CD4-positive, alpha-beta memory T cell (primary cell): ENCODE results near the gene TAS1R2. TPM values are rescaled to one million over a fixed set of nuclear protein-coding genes. Genes with fewer than 3 reads are reported as not detected.

Source experiments
- CTCF ChIA-PET: fragments of 350-600 bp; sonication (Branson Sonifier 250); formaldehyde crosslinking; loops from one replicate; lab custom pipeline; 2021; ENCODE audit warnings: inconsistent platforms; ENCODE audit not compliant: partially characterized antibody; lab: Charles Lee
- POLR2A ChIA-PET: fragments of 350-600 bp; sonication (Branson Sonifier 250); formaldehyde crosslinking; loops from one replicate; lab custom pipeline; 2021; ENCODE audit not compliant: partially characterized antibody; lab: Charles Lee
- DNase-seq, 5 donors: peaks; one replicate each; pipeline versions ENCODE4 v3.0.0 to v3.0.0-alpha.2; 2020 to 2022; ENCODE audit warnings: mixed read lengths in 1 of 5
- H3K27ac ChIP-seq: one replicate; pipeline ENCODE4 v1.7.0; 2013; ENCODE audit warnings: low read depth, low read length
- H3K27me3 ChIP-seq: 2 replicates; pipeline ENCODE4 v1.7.0; 2013; ENCODE audit warnings: mild to moderate bottlenecking, low read length, moderate library complexity; ENCODE audit not compliant: insufficient read depth
- H3K36me3 ChIP-seq: 2 replicates; pipeline ENCODE4 v1.7.0; 2013; ENCODE audit warnings: mild to moderate bottlenecking, low read length, moderate library complexity; ENCODE audit not compliant: insufficient read depth
- H3K4me1 ChIP-seq: 2 replicates; pipeline ENCODE4 v1.7.0; 2013; ENCODE audit warnings: mild to moderate bottlenecking, low read length, moderate library complexity; ENCODE audit not compliant: insufficient read depth
- H3K4me3 ChIP-seq, 2 donors: one replicate each; pipeline ENCODE4 v1.7.0; 2013; ENCODE audit warnings: low read length in 2 of 2, mild to moderate bottlenecking in 1 of 2
- H3K9me3 ChIP-seq, 2 donors: one replicate each; pipeline ENCODE4 v1.7.0; 2013; ENCODE audit warnings: low read length in 2 of 2, control low read depth in 1 of 2; ENCODE audit not compliant: control insufficient read depth in 1 of 2
- H3K27ac Mint-ChIP-seq, 7 donors: one replicate each; pipeline ENCODE4 v1.8.0; 2020 to 2021; ENCODE audit warnings: mixed read lengths in 7 of 7, mild to moderate bottlenecking in 6 of 7, inconsistent platforms in 3 of 7, moderate library complexity in 3 of 7
- H3K27me3 Mint-ChIP-seq, 2 donors: one replicate each; pipeline ENCODE4 v1.8.0; 2020 to 2021; ENCODE audit warnings: mixed read lengths in 2 of 2
- H3K36me3 Mint-ChIP-seq, 2 donors: one replicate each; pipeline ENCODE4 v1.8.0; 2020 to 2021; ENCODE audit warnings: mixed read lengths in 2 of 2, inconsistent platforms in 1 of 2, mild to moderate bottlenecking in 1 of 2
- H3K4me1 Mint-ChIP-seq, 4 donors: one replicate each; pipeline ENCODE4 v1.8.0; 2020 to 2021; ENCODE audit warnings: mixed read lengths in 4 of 4, mild to moderate bottlenecking in 1 of 4
- H3K4me3 Mint-ChIP-seq, 8 donors: one replicate each; pipeline ENCODE4 v1.8.0; 2020 to 2021; ENCODE audit warnings: mixed read lengths in 8 of 8, mild to moderate bottlenecking in 7 of 8, moderate library complexity in 6 of 8, inconsistent platforms in 3 of 8
- H3K9me3 Mint-ChIP-seq, 8 donors: one replicate each; pipeline ENCODE4 v1.8.0; 2020 to 2021; ENCODE audit warnings: mixed read lengths in 8 of 8, mild to moderate bottlenecking in 5 of 8, inconsistent platforms in 3 of 8, moderate library complexity in 1 of 8
- intact Hi-C: fragments of 100-400 bp; cut with micrococcal nuclease; formaldehyde crosslinking; loops from one replicate; pipeline ENCODE4 v1.15.1; 2023
- polyA plus RNA-seq, 2 donors: library from polyadenylated mRNA; unstranded; fragments of 300-500 nt; fragmentation: Illumina TruSeq; gene quantifications; one replicate each; pipeline ENCODE4 v1.2.3, GENCODE V29; 2021
- total RNA-seq, 2 experiments: library from RNA; stranded (reverse); gene quantifications; one replicate each; pipeline ENCODE4 v1.2.3, GENCODE V29; 2021

Gene TAS1R2
- total and polyA plus RNA-seq, 4 experiments from 2014 or later: not detected

DNA sequence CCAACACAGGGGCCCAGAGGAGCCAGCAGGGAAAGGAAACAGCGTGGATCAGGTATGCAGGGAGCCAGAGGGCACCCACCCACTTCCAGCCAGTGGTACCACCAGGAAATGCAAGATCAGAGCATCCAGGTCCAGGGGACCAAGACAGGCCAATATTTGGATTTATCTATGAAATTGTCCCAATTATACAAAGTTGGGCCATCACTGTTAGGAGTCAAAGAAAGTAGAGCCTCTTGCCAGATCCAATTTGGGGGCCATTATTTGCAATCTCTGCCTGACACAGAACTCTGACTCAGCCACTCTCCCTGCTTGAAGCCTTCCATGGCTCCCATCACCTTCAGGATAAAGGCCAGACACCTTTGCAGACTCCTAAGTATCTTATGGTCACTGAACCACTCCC, 21.1 kb upstream of the TAS1R2 start:
- ChIA-PET CTCF (interaction anchor here (1.1 kb wide), 1 partner anchor 216 kb away, joined by 3 read pairs; no protein-coding TSS in a partner anchor), POLR2A (no interaction called here)
- H3K36me3 ChIP-seq: no peaks in the 10 kb centered on the region
- H3K27me3 ChIP-seq: no peaks in the 10 kb centered on the region
- H3K9me3 ChIP-seq: no peaks in the 10 kb centered on the region
- no peak overlapping the region for H3K4me3 ChIP-seq
- intact Hi-C loops: no loop called here
- H3K4me1 ChIP-seq: no peaks in the 10 kb centered on the region
- no peak overlapping the region for H3K4me3 Mint-ChIP-seq
- H3K36me3 Mint-ChIP-seq: no peaks in the 10 kb centered on the region
- peak overlapping the region in 2 of 7 donors; percentile 42 for H3K27ac Mint-ChIP-seq
- H3K27ac ChIP-seq: no peak overlapping the region
- no peaks in the 10 kb centered on the region for H3K9me3 Mint-ChIP-seq
- H3K27me3 Mint-ChIP-seq: no peaks in the 10 kb centered on the region
- H3K4me1 Mint-ChIP-seq: peaks cover 0 to 5% (median 0%) of the 10 kb centered on the region in 4 donors
- no peak for DNase-seq

DNA sequence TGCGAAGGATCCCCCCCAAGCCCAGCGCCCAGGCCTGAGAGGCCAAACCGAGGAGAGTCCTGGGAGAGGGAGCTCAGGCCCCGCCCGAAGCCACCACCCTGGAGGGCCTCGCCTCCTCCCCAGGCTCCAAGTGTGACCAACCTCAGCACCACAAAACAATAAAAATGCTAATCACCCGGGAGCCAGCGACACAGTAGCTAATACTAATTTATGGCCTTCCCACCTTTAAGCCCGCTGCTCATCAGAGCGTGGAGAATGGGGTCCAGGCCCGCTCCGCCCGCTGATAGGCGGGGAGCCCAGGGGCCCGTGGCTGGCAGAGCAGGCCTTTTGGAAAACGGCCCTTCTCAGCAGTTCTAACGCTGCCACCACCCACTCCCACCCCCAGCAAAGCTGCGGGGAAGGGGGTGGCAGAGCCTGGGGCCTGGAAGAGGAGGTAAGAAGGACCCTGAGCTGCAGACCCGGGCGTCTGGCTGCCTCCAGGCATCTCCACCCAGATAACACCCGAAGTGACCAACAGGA, 20.4 kb upstream of the TAS1R2 start:
- no peaks in the 10 kb centered on the region for H3K27me3 Mint-ChIP-seq
- H3K36me3 Mint-ChIP-seq: no peaks in the 10 kb centered on the region
- H3K27ac ChIP-seq: no peak overlapping the region
- H3K9me3 ChIP-seq: no peaks in the 10 kb centered on the region
- no peaks in the 10 kb centered on the region for H3K36me3 ChIP-seq
- DNase-seq: no peak
- peaks cover 0 to 4% (median 0%) of the 10 kb centered on the region in 4 donors for H3K4me1 Mint-ChIP-seq
- CTCF ChIA-PET: no interaction called here
- no peak overlapping the region for H3K4me3 ChIP-seq
- no peak overlapping the region for H3K27ac Mint-ChIP-seq
- no peaks in the 10 kb centered on the region for H3K9me3 Mint-ChIP-seq
- no peak overlapping the region for H3K4me3 Mint-ChIP-seq
- POLR2A ChIA-PET: no interaction called here
- intact Hi-C loops: no loop called here
- no peaks in the 10 kb centered on the region for H3K4me1 ChIP-seq
- no peaks in the 10 kb centered on the region for H3K27me3 ChIP-seq

DNA sequence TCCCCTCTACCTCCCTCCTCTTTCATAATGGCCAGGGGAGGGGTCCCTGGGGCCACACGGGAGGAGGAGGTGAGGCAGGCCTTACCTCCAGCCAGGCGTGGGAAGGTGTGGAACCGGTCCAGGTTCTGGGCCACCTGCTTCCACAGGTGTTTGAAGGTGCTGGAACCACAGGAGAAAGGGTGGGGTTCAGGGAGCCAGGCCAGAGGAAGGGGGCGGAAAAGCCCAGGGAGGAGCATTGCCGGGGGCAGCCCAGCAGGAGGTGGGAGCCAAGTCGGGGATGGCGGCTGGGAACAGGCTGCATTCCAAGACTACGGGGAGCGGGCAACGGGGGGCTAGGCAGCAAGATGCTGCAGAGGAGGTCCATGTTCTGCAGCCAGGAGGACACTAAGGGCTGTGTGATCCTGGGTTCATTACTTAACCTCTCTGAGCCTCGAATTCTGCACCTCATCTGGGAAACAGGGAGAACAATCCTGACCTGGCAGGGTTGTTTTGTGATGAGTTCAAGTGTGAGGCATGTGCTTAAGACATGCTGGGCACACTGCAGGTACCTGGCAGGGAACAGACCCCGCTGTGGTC, 19.8 kb upstream of the TAS1R2 start:
- Mint-ChIP-seq H3K36me3 (no peaks in the 10 kb centered on the region), H3K27ac (no peak overlapping the region), H3K27me3 (no peaks in the 10 kb centered on the region), H3K4me3 (no peak overlapping the region), H3K9me3 (no peaks in the 10 kb centered on the region), H3K4me1 (no peaks in the 10 kb centered on the region)
- Histone ChIP-seq H3K27me3 (no peaks in the 10 kb centered on the region), H3K27ac (no peak overlapping the region), H3K4me1 (no peaks in the 10 kb centered on the region), H3K36me3 (no peaks in the 10 kb centered on the region), H3K9me3 (no peaks in the 10 kb centered on the region), H3K4me3 (no peak overlapping the region)
- ChIA-PET POLR2A (no interaction called here), CTCF (no interaction called here)
- no peak for DNase-seq
- intact Hi-C loops: no loop called here

- H3K4me3 ChIP-seq: no peak overlapping the region
- no peaks in the 10 kb centered on the region for H3K4me1 Mint-ChIP-seq
- H3K36me3 ChIP-seq: no peaks in the 10 kb centered on the region
- no peak overlapping the region for H3K27ac ChIP-seq
- no peak overlapping the region for H3K27ac Mint-ChIP-seq
- intact Hi-C loops: no loop called here
- no peaks in the 10 kb centered on the region for H3K9me3 ChIP-seq
- CTCF ChIA-PET: no interaction called here
- DNase-seq: no peak
- no peaks in the 10 kb centered on the region for H3K9me3 Mint-ChIP-seq
- H3K27me3 Mint-ChIP-seq: no peaks in the 10 kb centered on the region
- POLR2A ChIA-PET: no interaction called here
- H3K4me3 Mint-ChIP-seq: no peak overlapping the region
- H3K27me3 ChIP-seq: no peaks in the 10 kb centered on the region
- no peaks in the 10 kb centered on the region for H3K36me3 Mint-ChIP-seq
- no peaks in the 10 kb centered on the region for H3K4me1 ChIP-seq
Observed at GRCh38 chr1:18878538-18879214, 19.2 kb upstream of the TAS1R2 start.

DNA sequence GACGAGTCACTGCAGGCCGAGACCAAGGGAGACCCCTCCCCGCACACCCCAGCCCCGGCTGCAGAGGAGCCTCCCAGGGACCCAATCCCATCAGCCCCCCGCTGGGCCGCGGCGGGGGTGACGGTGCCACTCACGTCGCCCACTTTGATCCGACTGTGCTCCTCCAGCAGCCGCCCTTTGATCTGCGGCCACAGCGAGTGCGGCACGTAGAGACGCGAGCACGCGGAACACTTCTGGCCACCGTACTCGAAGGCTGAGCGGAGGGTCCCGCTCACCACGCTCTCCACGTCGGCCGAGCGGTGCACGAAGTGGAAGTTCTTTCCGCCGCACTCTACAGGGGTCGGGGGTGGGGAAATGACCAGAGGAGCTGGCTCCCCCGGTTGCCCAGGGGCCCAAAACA, 17.8 kb upstream of the TAS1R2 start:
- no peak overlapping the region for H3K4me3 Mint-ChIP-seq
- Histone ChIP-seq H3K9me3 (no peaks in the 10 kb centered on the region), H3K4me3 (no peak overlapping the region), H3K27ac (no peak overlapping the region), H3K4me1 (no peaks in the 10 kb centered on the region), H3K27me3 (no peaks in the 10 kb centered on the region), H3K36me3 (no peaks in the 10 kb centered on the region)
- CTCF ChIA-PET: no interaction called here
- H3K9me3 Mint-ChIP-seq: no peaks in the 10 kb centered on the region
- no peaks in the 10 kb centered on the region for H3K27me3 Mint-ChIP-seq
- POLR2A ChIA-PET: no interaction called here
- no peak for DNase-seq
- intact Hi-C loops: no loop called here
- H3K4me1 Mint-ChIP-seq: no peaks in the 10 kb centered on the region
- H3K27ac Mint-ChIP-seq: no peak overlapping the region
- no peaks in the 10 kb centered on the region for H3K36me3 Mint-ChIP-seq

GRCh38 chr1:18876210-18876609, 16.8 kb upstream of the TAS1R2 start:
- Mint-ChIP-seq H3K36me3 (no peaks in the 10 kb centered on the region), H3K9me3 (no peaks in the 10 kb centered on the region), H3K27me3 (no peaks in the 10 kb centered on the region), H3K4me3 (no peak overlapping the region), H3K4me1 (no peaks in the 10 kb centered on the region), H3K27ac (no peak overlapping the region)
- Histone ChIP-seq H3K36me3 (no peaks in the 10 kb centered on the region), H3K4me3 (no peak overlapping the region), H3K4me1 (no peaks in the 10 kb centered on the region), H3K27me3 (no peaks in the 10 kb centered on the region), H3K9me3 (no peaks in the 10 kb centered on the region), H3K27ac (no peak overlapping the region)
- DNase-seq: no peak
- ChIA-PET POLR2A (no interaction called here), CTCF (interaction anchor here (0.9 to 3.1 kb wide), 4 partner anchors 8 to 283 kb away, joined by 3 to 19 read pairs (median 10); no protein-coding TSS in a partner anchor)
- intact Hi-C loops: no loop called here

DNA sequence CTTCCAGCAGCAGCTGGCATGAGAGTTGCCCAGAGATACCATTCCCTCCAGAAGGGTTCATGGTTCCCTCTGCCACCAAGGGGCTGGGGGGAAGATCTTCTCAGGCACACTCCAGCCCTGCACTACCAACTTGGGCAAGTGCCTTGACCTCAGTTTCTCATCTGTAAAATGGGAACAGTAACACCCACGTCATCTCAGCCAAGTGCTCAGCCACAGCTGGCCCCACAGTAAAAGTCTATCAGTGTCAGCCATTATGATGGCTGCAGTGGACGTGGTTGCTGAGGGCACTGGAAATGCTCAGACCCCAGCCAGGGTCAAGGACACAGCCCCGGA, 16.3 kb upstream of the TAS1R2 start:
- H3K4me1 Mint-ChIP-seq: no peaks in the 10 kb centered on the region
- ChIA-PET CTCF (interaction anchor here (0.6 to 3.1 kb wide), 9 partner anchors 8 to 282 kb away, joined by 3 to 19 read pairs (median 4); no protein-coding TSS in a partner anchor), POLR2A (no interaction called here)
- H3K36me3 Mint-ChIP-seq: no peaks in the 10 kb centered on the region
- no peak overlapping the region for H3K27ac Mint-ChIP-seq
- Histone ChIP-seq H3K27me3 (no peaks in the 10 kb centered on the region), H3K4me1 (no peaks in the 10 kb centered on the region), H3K9me3 (no peaks in the 10 kb centered on the region), H3K27ac (no peak overlapping the region), H3K4me3 (no peak overlapping the region), H3K36me3 (no peaks in the 10 kb centered on the region)
- H3K4me3 Mint-ChIP-seq: no peak overlapping the region
- no peaks in the 10 kb centered on the region for H3K9me3 Mint-ChIP-seq
- no peak for DNase-seq
- intact Hi-C loops: no loop called here
- H3K27me3 Mint-ChIP-seq: no peaks in the 10 kb centered on the region
